Mesenchymal stem cell (in vitro differentiated cells and primary cell): ENCODE results near the gene BLOC1S3.

Experiments
- DNase-seq: peaks from one replicate; pipeline ENCODE4 v3.0.0-alpha.2; 2013
- H2AFZ ChIP-seq: one replicate; pipeline ENCODE4 v1.6.1; 2013; ENCODE audit warnings: low read depth, mild to moderate bottlenecking, control low read depth, inconsistent platforms, low read length, moderate library complexity
- H2AK5ac ChIP-seq: 2 replicates; pipeline ENCODE4 v1.6.1; 2013; ENCODE audit warnings: low read length, moderate library complexity, mild to moderate bottlenecking, inconsistent platforms; ENCODE audit not compliant: severe bottlenecking
- H2BK120ac ChIP-seq: one replicate; pipeline ENCODE4 v1.6.1; 2013; ENCODE audit warnings: low read depth, mild to moderate bottlenecking, inconsistent platforms, low read length, moderate library complexity
- H2BK12ac ChIP-seq, 2 experiments: one replicate each; pipeline ENCODE4 v1.6.1; 2013; ENCODE audit warnings: inconsistent platforms in 2 of 2, low read length in 2 of 2, mild to moderate bottlenecking in 2 of 2, moderate library complexity in 2 of 2, control low read depth in 1 of 2
- H2BK15ac ChIP-seq: one replicate; pipeline ENCODE4 v1.6.1; 2013; ENCODE audit warnings: mild to moderate bottlenecking, low read depth, inconsistent platforms; ENCODE audit not compliant: poor library complexity, severe bottlenecking
- H2BK5ac ChIP-seq: 2 replicates; pipeline ENCODE4 v1.6.1; 2013; ENCODE audit warnings: low read depth, mild to moderate bottlenecking, low read length, control low read depth, inconsistent platforms; ENCODE audit not compliant: poor library complexity, severe bottlenecking
- H3K14ac ChIP-seq, 2 experiments: one replicate each; pipeline ENCODE4 v1.6.1; 2013; ENCODE audit warnings: inconsistent platforms in 2 of 2, low read length in 2 of 2, control low read depth in 1 of 2, mild to moderate bottlenecking in 1 of 2, moderate library complexity in 1 of 2
- H3K18ac ChIP-seq, 2 experiments: one replicate each; pipeline ENCODE4 v1.6.1; 2013; ENCODE audit warnings: inconsistent platforms in 2 of 2, low read length in 2 of 2, control low read depth in 1 of 2, low read depth in 1 of 2, mild to moderate bottlenecking in 1 of 2
- H3K23ac ChIP-seq, 2 experiments: one replicate each; pipeline ENCODE4 v1.6.1; 2013; ENCODE audit warnings: inconsistent platforms in 2 of 2, low read length in 2 of 2, mild to moderate bottlenecking in 2 of 2, moderate library complexity in 2 of 2, control low read depth in 1 of 2
- H3K27ac ChIP-seq: 2 replicates; pipeline ENCODE4 v1.5.1; 2013; ENCODE audit warnings: mild to moderate bottlenecking, moderate library complexity, low read length, control low read depth, inconsistent platforms; ENCODE audit not compliant: poor library complexity, severe bottlenecking
- H3K27me3 ChIP-seq, 2 experiments: 2 replicates each; pipeline versions ENCODE4 v1.6.1 to v1.7.0; 2013; ENCODE audit warnings: low read length in 2 of 2, mild to moderate bottlenecking in 2 of 2, moderate library complexity in 2 of 2, control low read depth in 1 of 2, inconsistent platforms in 1 of 2; ENCODE audit not compliant: control insufficient read depth in 1 of 2, insufficient read depth in 1 of 2
- H3K36me3 ChIP-seq, 2 experiments: 2 replicates each; pipeline versions ENCODE4 v1.6.1 to v1.7.0; 2013; ENCODE audit warnings: low read length in 2 of 2, control low read depth in 1 of 2, inconsistent platforms in 1 of 2, low read depth in 1 of 2, mild to moderate bottlenecking in 1 of 2; ENCODE audit not compliant: insufficient read depth in 2 of 2, control insufficient read depth in 1 of 2
- H3K4ac ChIP-seq, 2 experiments: one replicate each; pipeline ENCODE4 v1.6.1; 2013; ENCODE audit warnings: inconsistent platforms in 2 of 2, low read length in 2 of 2, mild to moderate bottlenecking in 2 of 2, moderate library complexity in 2 of 2, control low read depth in 1 of 2, low read depth in 1 of 2
- H3K4me1 ChIP-seq: 2 replicates; pipeline ENCODE4 v1.6.1; 2013; ENCODE audit warnings: low read depth, low read length, control low read depth; ENCODE audit not compliant: control insufficient read depth, insufficient read depth
- H3K4me2 ChIP-seq: 2 replicates; pipeline ENCODE4 v1.6.1; 2013; ENCODE audit warnings: low read length, mild to moderate bottlenecking, inconsistent platforms; ENCODE audit not compliant: poor library complexity, severe bottlenecking
- H3K4me3 ChIP-seq, 2 experiments: 2 replicates each; pipeline versions ENCODE4 v1.5.1 to v1.7.0; 2013; ENCODE audit warnings: low read length in 2 of 2, mild to moderate bottlenecking in 2 of 2, control low read depth in 1 of 2, low read depth in 1 of 2; ENCODE audit not compliant: insufficient read depth in 1 of 2
- H3K79me1 ChIP-seq: replicated peaks from 2 replicates; pipeline ENCODE4 v1.6.1; 2013; ENCODE audit warnings: mild to moderate bottlenecking, control low read depth, low read length, inconsistent platforms; ENCODE audit not compliant: poor library complexity, severe bottlenecking
- H3K9ac ChIP-seq: 2 replicates; pipeline ENCODE4 v1.7.0; 2013; ENCODE audit warnings: mild to moderate bottlenecking, low read length, moderate library complexity
- H3K9me3 ChIP-seq: 2 replicates; pipeline ENCODE4 v1.7.0; 2013; ENCODE audit warnings: mild to moderate bottlenecking, low read length; ENCODE audit not compliant: control insufficient read depth
- H4K8ac ChIP-seq: one replicate; pipeline ENCODE4 v1.6.1; 2013; ENCODE audit warnings: inconsistent platforms, mild to moderate bottlenecking, low read length, moderate library complexity
- H4K91ac ChIP-seq: one replicate; pipeline ENCODE4 v1.6.1; 2013; ENCODE audit warnings: mild to moderate bottlenecking, low read length, inconsistent platforms
- WGBS: methylation state at CpG from one replicate; pipeline ENCODE4 v1.1.7; 2013; ENCODE audit warnings: mixed read lengths; 5-methylcytosine and 5-hydroxymethylcytosine counted together

Gene BLOC1S3

DNA sequence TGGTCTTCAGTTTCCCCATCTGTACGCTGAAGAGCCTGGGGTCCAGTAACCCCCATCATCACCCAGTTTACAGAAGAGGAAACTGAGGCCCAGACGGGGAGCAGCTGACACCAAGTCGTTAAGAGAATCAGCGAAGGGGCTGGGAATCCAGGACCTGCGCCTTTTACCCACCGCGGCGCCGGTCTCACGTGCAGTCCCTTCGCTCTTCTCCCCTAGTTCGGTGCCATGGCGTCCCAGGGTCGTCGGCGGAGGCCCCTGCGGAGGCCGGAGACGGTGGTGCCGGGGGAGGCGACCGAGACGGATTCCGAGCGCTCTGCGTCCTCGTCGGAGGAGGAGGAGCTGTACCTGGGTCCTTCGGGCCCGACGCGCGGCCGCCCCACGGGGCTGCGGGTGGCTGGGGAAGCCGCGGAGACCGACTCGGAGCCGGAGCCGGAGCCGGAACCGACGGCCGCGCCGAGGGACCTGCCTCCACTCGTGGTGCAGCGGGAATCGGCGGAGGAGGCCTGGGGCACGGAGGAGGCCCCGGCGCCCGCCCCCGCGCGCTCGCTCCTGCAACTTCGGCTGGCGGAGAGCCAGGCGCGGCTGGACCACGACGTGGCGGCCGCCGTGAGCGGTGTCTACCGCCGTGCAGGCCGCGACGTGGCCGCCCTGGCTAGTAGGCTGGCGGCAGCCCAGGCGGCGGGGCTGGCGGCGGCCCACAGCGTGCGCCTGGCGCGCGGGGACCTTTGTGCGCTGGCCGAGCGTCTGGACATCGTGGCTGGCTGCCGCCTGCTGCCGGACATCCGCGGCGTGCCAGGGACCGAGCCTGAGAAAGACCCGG, 698 bp downstream of the BLOC1S3 start:
- Histone ChIP-seq H2BK5ac (peak overlapping the region; percentile 53), H3K4me1 (peaks cover 23% of the 10 kb centered on the region), H3K9ac (peak overlapping the region; percentile 94), H3K36me3 (peaks cover 3 to 15% of the 10 kb centered on the region in 2 experiments), H3K4me2 (peak overlapping the region; percentile 94), H2BK15ac (peak overlapping the region; percentile 54), H2AK5ac (no peak overlapping the region), H4K8ac (peak overlapping the region; percentile 62), H4K91ac (peak overlapping the region; percentile 80), H2AFZ (peak overlapping the region; percentile 79), H3K18ac (peak overlapping the region; percentile 40 to 87), H3K9me3 (no peaks in the 10 kb centered on the region), H3K79me1 (peaks cover 27% of the 10 kb centered on the region), H3K4me3 (peak overlapping the region; percentile 79 to 99), H2BK12ac (peak overlapping the region in 1 of 2 experiments; percentile 19), H3K4ac (peak overlapping the region; percentile 75 to 83), H3K27ac (peak overlapping the region; percentile 92), H3K23ac (peak overlapping the region in 1 of 2 experiments; percentile 98), H3K27me3 (no peaks in the 10 kb centered on the region), H3K14ac (peak overlapping the region in 1 of 2 experiments; percentile 72), H2BK120ac (no peak overlapping the region)
- WGBS = 3% methylated on average over 59 of the region's 97 CpGs
- DNase-seq = peak; percentile 52

- Histone ChIP-seq H2BK12ac (no peak overlapping the region), H4K8ac (peak overlapping the region; percentile 7), H3K14ac (peak overlapping the region in 1 of 2 experiments; percentile 72), H3K9me3 (no peaks in the 10 kb centered on the region), H2BK5ac (no peak overlapping the region), H3K4me3 (peak overlapping the region; percentile 79 to 99), H3K9ac (peak overlapping the region; percentile 94), H3K36me3 (peaks cover 3 to 15% of the 10 kb centered on the region in 2 experiments), H4K91ac (peak overlapping the region; percentile 80), H2AK5ac (no peak overlapping the region), H3K4ac (peak overlapping the region; percentile 27 to 83), H2BK120ac (no peak overlapping the region), H3K4me2 (peak overlapping the region; percentile 94), H3K18ac (peak overlapping the region in 1 of 2 experiments; percentile 87), H3K27me3 (no peaks in the 10 kb centered on the region), H3K79me1 (peaks cover 27% of the 10 kb centered on the region), H2BK15ac (no peak overlapping the region), H3K4me1 (peaks cover 21% of the 10 kb centered on the region), H3K27ac (no peak overlapping the region), H2AFZ (no peak overlapping the region), H3K23ac (peak overlapping the region in 1 of 2 experiments; percentile 98)
- 69% methylated on average over 9 of the region's 9 CpGs for WGBS
- DNase-seq = no peak
Observed at GRCh38 chr19:45179892-45180370, 1.3 kb downstream of the BLOC1S3 start.

DNA sequence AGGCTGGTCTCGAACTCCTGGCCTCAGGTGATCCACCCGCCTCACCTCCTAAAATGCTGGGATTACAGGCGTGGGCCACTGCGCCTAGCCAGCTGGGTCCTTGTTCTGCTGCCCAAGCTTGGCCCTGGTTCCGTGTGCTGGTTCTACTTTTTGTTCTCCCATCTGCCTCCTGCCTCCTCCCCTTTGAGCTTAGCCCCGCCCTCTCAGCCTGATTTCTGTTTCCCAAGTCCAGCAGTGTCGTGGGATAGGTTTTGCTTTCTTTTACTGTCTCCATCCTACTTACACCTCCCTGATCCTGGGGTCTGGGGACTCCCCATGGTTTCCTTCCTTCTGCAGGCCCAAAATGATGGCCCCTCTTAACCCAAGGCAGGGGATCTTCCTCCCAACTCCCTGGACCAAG, 2.4 kb downstream of the BLOC1S3 start:
- WGBS = 90% methylated on average over 7 of the region's 7 CpGs
- peaks cover 3 to 15% of the 10 kb centered on the region in 2 experiments for H3K36me3 ChIP-seq

GRCh38 chr19:45182758-45183157, 4.2 kb downstream of the BLOC1S3 start:
- Histone ChIP-seq H3K18ac (no peak overlapping the region), H3K4me2 (no peak overlapping the region), H2BK5ac (no peak overlapping the region), H3K36me3 (peaks cover 6 to 15% of the 10 kb centered on the region in 2 experiments), H4K8ac (no peak overlapping the region), H2AK5ac (no peak overlapping the region), H3K27ac (no peak overlapping the region), H4K91ac (no peak overlapping the region), H2BK120ac (no peak overlapping the region), H3K23ac (no peak overlapping the region), H3K79me1 (peaks cover 19% of the 10 kb centered on the region), H3K4me1 (peaks cover 19% of the 10 kb centered on the region), H2BK15ac (no peak overlapping the region), H3K9me3 (no peaks in the 10 kb centered on the region), H3K4ac (no peak overlapping the region), H2AFZ (no peak overlapping the region), H2BK12ac (no peak overlapping the region), H3K4me3 (no peak overlapping the region), H3K27me3 (no peaks in the 10 kb centered on the region), H3K14ac (no peak overlapping the region), H3K9ac (no peak overlapping the region)
- whole genome bisulfite sequencing = 92% methylated on average over 4 of the region's 4 CpGs
- no peak for DNase-seq

More for the DNA sequence above, 2.4 kb downstream of the BLOC1S3 start:
- H3K4me1 ChIP-seq = peaks cover 21% of the 10 kb centered on the region
- no peak overlapping the region for H2AK5ac ChIP-seq
- no peak overlapping the region for H3K23ac ChIP-seq
- H2BK12ac ChIP-seq = no peak overlapping the region
- no peak for DNase-seq
- H3K4ac ChIP-seq = no peak overlapping the region
- H3K27me3 ChIP-seq = no peaks in the 10 kb centered on the region
- H2AFZ ChIP-seq = no peak overlapping the region
- peak overlapping the region in 1 of 2 experiments; percentile 45 for H3K4me3 ChIP-seq
- H3K9me3 ChIP-seq = no peaks in the 10 kb centered on the region
- H2BK5ac ChIP-seq = no peak overlapping the region
- no peak overlapping the region for H3K14ac ChIP-seq
- no peak overlapping the region for H3K18ac ChIP-seq
- peak overlapping the region; percentile 55 for H4K8ac ChIP-seq
- peaks cover 25% of the 10 kb centered on the region for H3K79me1 ChIP-seq
- peak overlapping the region; percentile 15 for H3K9ac ChIP-seq
- H3K4me2 ChIP-seq = no peak overlapping the region
- H3K27ac ChIP-seq = no peak overlapping the region
- H2BK15ac ChIP-seq = no peak overlapping the region
- no peak overlapping the region for H2BK120ac ChIP-seq
- H4K91ac ChIP-seq = no peak overlapping the region
